ENCODE data around the gene PFKP.

The PFKP gene

DNA sequence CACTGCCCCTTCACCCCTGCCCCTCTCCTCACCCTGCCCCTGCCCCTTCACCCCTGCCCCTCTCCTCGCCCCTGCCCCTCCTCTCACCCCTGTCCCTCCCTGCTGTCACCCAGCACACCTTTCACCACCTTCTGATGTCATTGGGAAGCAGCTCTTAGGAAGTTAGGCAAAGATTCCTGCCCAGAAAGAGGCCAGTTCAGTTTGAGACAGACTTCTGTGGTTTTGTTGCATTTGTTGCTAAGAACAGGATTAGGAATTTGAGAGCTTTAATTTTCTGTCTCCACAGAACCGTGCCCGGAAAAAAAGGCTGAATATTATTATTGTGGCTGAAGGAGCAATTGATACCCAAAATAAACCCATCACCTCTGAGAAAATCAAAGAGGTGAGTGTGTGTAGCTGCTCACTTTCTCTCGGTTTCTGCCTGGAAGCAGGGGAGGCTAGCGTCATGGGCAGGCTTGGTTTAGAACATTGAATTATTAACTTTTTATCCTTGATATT, 39.6 kb downstream of the PFKP start:
- Histone ChIP-seq H3K4me2 (ENCODE audit: low read length) (no peak overlapping the region), H3K4me3 (ENCODE audit: low read length) (no peak overlapping the region), H3K27ac (ENCODE audit: low read depth, low read length) (no peak overlapping the region), H3F3A (ENCODE audit: control insufficient read depth, insufficient read depth) (no peaks in the 10 kb centered on the region), H4K20me1 (ENCODE audit: control insufficient read depth, insufficient read depth, low read depth, low read length) (no peaks in the 10 kb centered on the region), H3K9me2 (replicated peaks; ENCODE audit: control insufficient read depth, low read length) (no peaks in the 10 kb centered on the region), H3K36me3 (ENCODE audit: control insufficient read depth, low read length) (peaks cover 83% of the 10 kb centered on the region), H3K9me3 (ENCODE audit: control insufficient read depth, insufficient read depth, low read length) (no peaks in the 10 kb centered on the region), H3K4me1 (ENCODE audit: control insufficient read depth, low read length) (no peaks in the 10 kb centered on the region), H3K27me3 (ENCODE audit: control insufficient read depth, low read length) (no peaks in the 10 kb centered on the region), H3K79me2 (ENCODE audit: control insufficient read depth, low read length) (peaks cover 5% of the 10 kb centered on the region; the same call in 1 of the 2 replicates)
- TF ChIP-seq CTCF (IDR thresholded peaks at IDR 0.05; ENCODE audit: low read depth, low read length, poor library complexity, severe bottlenecking), result no peak
- TF ChIP-seq EZH2phosphoT487 (IDR thresholded peaks at IDR 0.05; ENCODE audit: borderline replicate concordance, low read length), result no peak

- Histone ChIP-seq H3F3A (ENCODE audit: control insufficient read depth, insufficient read depth) (no peaks in the 10 kb centered on the region), H3K27ac (ENCODE audit: low read depth, low read length) (no peak overlapping the region), H3K79me2 (ENCODE audit: control insufficient read depth, low read length) (peaks cover 5% of the 10 kb centered on the region; the same call in 1 of the 2 replicates), H3K36me3 (ENCODE audit: control insufficient read depth, low read length) (peaks cover 88% of the 10 kb centered on the region), H4K20me1 (ENCODE audit: control insufficient read depth, insufficient read depth, low read depth, low read length) (no peaks in the 10 kb centered on the region), H3K9me3 (ENCODE audit: control insufficient read depth, insufficient read depth, low read length) (no peaks in the 10 kb centered on the region), H3K4me1 (ENCODE audit: control insufficient read depth, low read length) (no peaks in the 10 kb centered on the region), H3K27me3 (ENCODE audit: control insufficient read depth, low read length) (no peaks in the 10 kb centered on the region), H3K4me3 (ENCODE audit: low read length) (no peak overlapping the region), H3K4me2 (ENCODE audit: low read length) (no peak overlapping the region), H3K9me2 (replicated peaks; ENCODE audit: control insufficient read depth, low read length) (no peaks in the 10 kb centered on the region)
- TF ChIP-seq CTCF (IDR thresholded peaks at IDR 0.05; ENCODE audit: low read depth, low read length, poor library complexity, severe bottlenecking), result no peak
- TF ChIP-seq EZH2phosphoT487 (IDR thresholded peaks at IDR 0.05; ENCODE audit: borderline replicate concordance, low read length), result no peak
Measured at GRCh38 chr10:3107426-3107961, 40.1 kb downstream of the PFKP start.

DNA sequence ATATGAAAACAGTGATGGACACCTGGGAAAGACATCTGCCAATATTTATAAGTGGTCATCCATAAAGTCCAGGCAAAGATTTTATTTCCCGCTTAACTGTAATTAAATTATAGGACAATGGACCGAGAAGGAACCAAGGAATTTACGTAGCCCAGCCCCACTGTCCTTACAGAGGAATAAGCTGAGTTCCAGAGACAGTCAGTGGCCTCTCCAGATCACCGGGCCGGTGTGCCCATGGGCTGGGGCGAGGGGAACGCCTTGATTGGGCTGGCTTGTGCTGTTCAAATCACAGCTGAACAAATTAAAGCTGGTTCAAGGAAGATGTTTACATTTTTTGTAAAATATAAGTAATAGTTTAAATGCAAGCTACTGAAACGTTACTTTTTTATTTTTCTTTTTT, 40.7 kb downstream of the PFKP start:
- no peaks in the 10 kb centered on the region for H3K27me3 ChIP-seq (ENCODE audit: control insufficient read depth, low read length)
- H3K4me2 ChIP-seq (ENCODE audit: low read length), result no peak overlapping the region
- H3K27ac ChIP-seq (ENCODE audit: low read depth, low read length), result no peak overlapping the region
- no peak overlapping the region for H3K4me3 ChIP-seq (ENCODE audit: low read length)
- no peaks in the 10 kb centered on the region for H3K4me1 ChIP-seq (ENCODE audit: control insufficient read depth, low read length)
- H4K20me1 ChIP-seq (ENCODE audit: control insufficient read depth, insufficient read depth, low read depth, low read length), result no peaks in the 10 kb centered on the region
- peaks cover 88% of the 10 kb centered on the region for H3K36me3 ChIP-seq (ENCODE audit: control insufficient read depth, low read length)
- H3K79me2 ChIP-seq (ENCODE audit: control insufficient read depth, low read length), result peaks cover under 1% of the 10 kb centered on the region; the same call in 1 of the 2 replicates
- H3K9me2 ChIP-seq (replicated peaks; ENCODE audit: control insufficient read depth, low read length), result no peaks in the 10 kb centered on the region
- TF ChIP-seq EZH2phosphoT487 (IDR thresholded peaks at IDR 0.05; ENCODE audit: borderline replicate concordance, low read length), result no peak
- no peaks in the 10 kb centered on the region for H3F3A ChIP-seq (ENCODE audit: control insufficient read depth, insufficient read depth)
- no peaks in the 10 kb centered on the region for H3K9me3 ChIP-seq (ENCODE audit: control insufficient read depth, insufficient read depth, low read length)

- no peaks in the 10 kb centered on the region for H4K20me1 ChIP-seq (ENCODE audit: control insufficient read depth, insufficient read depth, low read depth, low read length)
- H3K79me2 ChIP-seq (ENCODE audit: control insufficient read depth, low read length), result no peaks in the 10 kb centered on the region; the same call in 1 of the 2 replicates
- H3K9me3 ChIP-seq (ENCODE audit: control insufficient read depth, insufficient read depth, low read length), result no peaks in the 10 kb centered on the region
- TF ChIP-seq EZH2phosphoT487 (IDR thresholded peaks at IDR 0.05; ENCODE audit: borderline replicate concordance, low read length) (no peak), CTCF (IDR thresholded peaks at IDR 0.05; ENCODE audit: low read depth, low read length, poor library complexity, severe bottlenecking) (no peak)
- no peaks in the 10 kb centered on the region for H3K9me2 ChIP-seq (replicated peaks; ENCODE audit: control insufficient read depth, low read length)
- H3K27ac ChIP-seq (ENCODE audit: low read depth, low read length), result no peak overlapping the region
- peaks cover 88% of the 10 kb centered on the region for H3K36me3 ChIP-seq (ENCODE audit: control insufficient read depth, low read length)
- no peaks in the 10 kb centered on the region for H3F3A ChIP-seq (ENCODE audit: control insufficient read depth, insufficient read depth)
- no peak overlapping the region for H3K4me2 ChIP-seq (ENCODE audit: low read length)
- no peaks in the 10 kb centered on the region for H3K27me3 ChIP-seq (ENCODE audit: control insufficient read depth, low read length)
- H3K4me3 ChIP-seq (ENCODE audit: low read length), result no peak overlapping the region
- H3K4me1 ChIP-seq (ENCODE audit: control insufficient read depth, low read length), result no peaks in the 10 kb centered on the region
Measured at GRCh38 chr10:3108575-3109105, 41.3 kb downstream of the PFKP start.

All from DOHH2 (cell line).